HepG2 (cell line): ENCODE measurements around the gene C6orf62. TPM values are rescaled to one million over a fixed set of nuclear protein-coding genes. Genes with fewer than 3 reads are reported as not detected.

ENCODE experiments used
- CHD2 ChIP-seq: IDR thresholded peaks from 2 replicates; pipeline ENCODE4 v1.6.1; 2011; ENCODE audit warnings: low read depth, low read length, improper control_type of control experiment
- IRF2 ChIP-seq: IDR thresholded peaks from 2 replicates; pipeline ENCODE4 v1.6.1; 2018; ENCODE audit warnings: missing genetic modification reagents, missing compliant biosample characterization
- ZFP62 ChIP-seq: sonication (generic); formaldehyde crosslinking; IDR thresholded peaks from 2 replicates; pipeline ENCODE4 v1.4.0; 2020; ENCODE audit warnings: missing genetic modification reagents
- ZKSCAN1 ChIP-seq: fragments of 150-350 bp; IDR thresholded peaks from 2 replicates; pipeline ENCODE4 v1.6.1; 2014; ENCODE audit warnings: low read length
- ZNF740 ChIP-seq: sonication (generic); formaldehyde crosslinking; IDR thresholded peaks from 2 replicates; pipeline ENCODE4 v1.4.0; 2020; ENCODE audit warnings: missing genetic modification reagents
- ZNF75D ChIP-seq: sonication (generic); formaldehyde crosslinking; IDR thresholded peaks from 2 replicates; pipeline ENCODE4 v1.8.1; 2023; ENCODE audit warnings: missing genetic modification reagents, mild to moderate bottlenecking, borderline replicate concordance
- ZSCAN5A ChIP-seq: sonication (generic); formaldehyde crosslinking; IDR thresholded peaks from 2 replicates; pipeline ENCODE4 v1.8.0; 2022; ENCODE audit warnings: mild to moderate bottlenecking, missing genetic modification reagents, borderline replicate concordance
- polyA plus RNA-seq, 8 experiments: library from polyadenylated mRNA; depleted of rRNA in 3 of 8; stranded (reverse) in 7 of 8; unstranded in 1 of 8; fragments of >200 nt; fragmentation: Illumina TruSeq in 4 of 8; extraction: Trizol in 4 of 8; gene quantifications; 2 replicates each; pipeline versions ENCODE4 v1.2.1 to v1.2.3, GENCODE V29; 2011 to 2016; ENCODE audit warnings: low read depth in 4 of 8, missing spikeins in 1 of 8, mixed read lengths in 1 of 8; ENCODE audit not compliant: insufficient read depth in 1 of 8
- total RNA-seq, 5 experiments: library from RNA; depleted of rRNA; stranded (reverse); fragments of >200 nt; fragmentation: Illumina TruSeq; extraction: Trizol; gene quantifications; 2 replicates each; pipeline ENCODE4 v1.2.3, GENCODE V29; 2016; ENCODE audit warnings: low read depth in 1 of 5
- TF ChIP-seq, protein P1 (sequence below): sonication (generic); formaldehyde crosslinking; IDR thresholded peaks from 2 replicates; pipeline ENCODE4 v1.4.0; 2020; ENCODE audit warnings: missing genetic modification reagents
- TF ChIP-seq, protein P2 (sequence below), 2 experiments: fragments of 450-650 bp in 1 of 2; sonication (generic) in 1 of 2; formaldehyde crosslinking in 1 of 2; IDR thresholded peaks; 2 replicates each; pipeline versions ENCODE4 v1.6.1 to v1.8.0; 2016 to 2022; ENCODE audit warnings: antibody characterized with exemption in 1 of 2, mild to moderate bottlenecking in 1 of 2, missing genetic modification reagents in 1 of 2

C6orf62 gene
- total and polyA plus RNA-seq, 2 of the 13 experiments (the other 11 are each of a cell fraction or from before 2014, with no cell fraction given): 54.8 to 90.4 TPM

GRCh38 chr6:24720604-24721460 lies 1.9 kb upstream of the C6orf62 start (continued):
- TF ChIP-seq, protein P1, sequence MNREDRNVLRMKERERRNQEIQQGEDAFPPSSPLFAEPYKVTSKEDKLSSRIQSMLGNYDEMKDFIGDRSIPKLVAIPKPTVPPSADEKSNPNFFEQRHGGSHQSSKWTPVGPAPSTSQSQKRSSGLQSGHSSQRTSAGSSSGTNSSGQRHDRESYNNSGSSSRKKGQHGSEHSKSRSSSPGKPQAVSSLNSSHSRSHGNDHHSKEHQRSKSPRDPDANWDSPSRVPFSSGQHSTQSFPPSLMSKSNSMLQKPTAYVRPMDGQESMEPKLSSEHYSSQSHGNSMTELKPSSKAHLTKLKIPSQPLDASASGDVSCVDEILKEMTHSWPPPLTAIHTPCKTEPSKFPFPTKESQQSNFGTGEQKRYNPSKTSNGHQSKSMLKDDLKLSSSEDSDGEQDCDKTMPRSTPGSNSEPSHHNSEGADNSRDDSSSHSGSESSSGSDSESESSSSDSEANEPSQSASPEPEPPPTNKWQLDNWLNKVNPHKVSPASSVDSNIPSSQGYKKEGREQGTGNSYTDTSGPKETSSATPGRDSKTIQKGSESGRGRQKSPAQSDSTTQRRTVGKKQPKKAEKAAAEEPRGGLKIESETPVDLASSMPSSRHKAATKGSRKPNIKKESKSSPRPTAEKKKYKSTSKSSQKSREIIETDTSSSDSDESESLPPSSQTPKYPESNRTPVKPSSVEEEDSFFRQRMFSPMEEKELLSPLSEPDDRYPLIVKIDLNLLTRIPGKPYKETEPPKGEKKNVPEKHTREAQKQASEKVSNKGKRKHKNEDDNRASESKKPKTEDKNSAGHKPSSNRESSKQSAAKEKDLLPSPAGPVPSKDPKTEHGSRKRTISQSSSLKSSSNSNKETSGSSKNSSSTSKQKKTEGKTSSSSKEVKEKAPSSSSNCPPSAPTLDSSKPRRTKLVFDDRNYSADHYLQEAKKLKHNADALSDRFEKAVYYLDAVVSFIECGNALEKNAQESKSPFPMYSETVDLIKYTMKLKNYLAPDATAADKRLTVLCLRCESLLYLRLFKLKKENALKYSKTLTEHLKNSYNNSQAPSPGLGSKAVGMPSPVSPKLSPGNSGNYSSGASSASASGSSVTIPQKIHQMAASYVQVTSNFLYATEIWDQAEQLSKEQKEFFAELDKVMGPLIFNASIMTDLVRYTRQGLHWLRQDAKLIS (CRISPR knock-in tag): 0 out of 2 replicates have a peak, but pooled peaks have one; percentile 95
- TF ChIP-seq, protein P2, sequence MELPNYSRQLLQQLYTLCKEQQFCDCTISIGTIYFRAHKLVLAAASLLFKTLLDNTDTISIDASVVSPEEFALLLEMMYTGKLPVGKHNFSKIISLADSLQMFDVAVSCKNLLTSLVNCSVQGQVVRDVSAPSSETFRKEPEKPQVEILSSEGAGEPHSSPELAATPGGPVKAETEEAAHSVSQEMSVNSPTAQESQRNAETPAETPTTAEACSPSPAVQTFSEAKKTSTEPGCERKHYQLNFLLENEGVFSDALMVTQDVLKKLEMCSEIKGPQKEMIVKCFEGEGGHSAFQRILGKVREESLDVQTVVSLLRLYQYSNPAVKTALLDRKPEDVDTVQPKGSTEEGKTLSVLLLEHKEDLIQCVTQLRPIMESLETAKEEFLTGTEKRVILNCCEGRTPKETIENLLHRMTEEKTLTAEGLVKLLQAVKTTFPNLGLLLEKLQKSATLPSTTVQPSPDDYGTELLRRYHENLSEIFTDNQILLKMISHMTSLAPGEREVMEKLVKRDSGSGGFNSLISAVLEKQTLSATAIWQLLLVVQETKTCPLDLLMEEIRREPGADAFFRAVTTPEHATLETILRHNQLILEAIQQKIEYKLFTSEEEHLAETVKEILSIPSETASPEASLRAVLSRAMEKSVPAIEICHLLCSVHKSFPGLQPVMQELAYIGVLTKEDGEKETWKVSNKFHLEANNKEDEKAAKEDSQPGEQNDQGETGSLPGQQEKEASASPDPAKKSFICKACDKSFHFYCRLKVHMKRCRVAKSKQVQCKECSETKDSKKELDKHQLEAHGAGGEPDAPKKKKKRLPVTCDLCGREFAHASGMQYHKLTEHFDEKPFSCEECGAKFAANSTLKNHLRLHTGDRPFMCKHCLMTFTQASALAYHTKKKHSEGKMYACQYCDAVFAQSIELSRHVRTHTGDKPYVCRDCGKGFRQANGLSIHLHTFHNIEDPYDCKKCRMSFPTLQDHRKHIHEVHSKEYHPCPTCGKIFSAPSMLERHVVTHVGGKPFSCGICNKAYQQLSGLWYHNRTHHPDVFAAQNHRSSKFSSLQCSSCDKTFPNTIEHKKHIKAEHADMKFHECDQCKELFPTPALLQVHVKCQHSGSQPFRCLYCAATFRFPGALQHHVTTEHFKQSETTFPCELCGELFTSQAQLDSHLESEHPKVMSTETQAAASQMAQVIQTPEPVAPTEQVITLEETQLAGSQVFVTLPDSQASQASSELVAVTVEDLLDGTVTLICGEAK (IDR thresholded peaks at IDR 0.05): no peak
- TF ChIP-seq, protein P2 (CRISPR knock-in tag; IDR thresholded peaks at IDR 0.05): no peak; the same call in 1 of the 2 replicates
- TF ChIP-seq ZNF75D (CRISPR knock-in tag) (0 out of 2 replicates have a peak, but pooled peaks have one; percentile 61), ZNF740 (peak; percentile 99), ZSCAN5A (CRISPR knock-in tag) (0 out of 2 replicates have a peak, but pooled peaks have one; percentile 50), ZFP62 (CRISPR knock-in tag) (no peak), CHD2 (peak; percentile 68), IRF2 (peak; percentile 78), ZKSCAN1 (no peak)
